HTERT RPE-1 (cell line): ENCODE measurements around the gene EFNA5.

Experiments used
- in situ Hi-C: fragments of 300-500 bp; cut with MboI; formaldehyde crosslinking; loops from 4 replicates; pipeline ENCODE4 v1.14.3; 2020; ENCODE audit warnings: low sequenced_read_pairs

The EFNA5 gene

DNA sequence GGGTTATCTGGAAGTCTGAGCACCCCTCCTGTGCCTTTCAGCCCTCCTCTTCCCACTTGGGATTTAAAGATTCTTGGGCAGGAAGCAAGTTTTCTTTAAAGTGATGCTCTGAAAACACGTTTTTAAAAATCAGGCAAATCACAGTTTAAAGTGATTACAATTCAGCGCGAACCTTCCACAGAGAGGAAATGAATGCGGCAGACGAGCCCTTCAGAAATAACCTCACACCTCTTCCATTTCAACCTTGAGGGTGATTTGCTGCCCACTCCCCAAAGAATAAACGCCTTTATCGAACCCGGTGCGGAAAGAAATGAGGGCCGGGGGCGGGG, 2.3 kb upstream of the EFNA5 start:
- in situ Hi-C loops, result no loop called here

DNA sequence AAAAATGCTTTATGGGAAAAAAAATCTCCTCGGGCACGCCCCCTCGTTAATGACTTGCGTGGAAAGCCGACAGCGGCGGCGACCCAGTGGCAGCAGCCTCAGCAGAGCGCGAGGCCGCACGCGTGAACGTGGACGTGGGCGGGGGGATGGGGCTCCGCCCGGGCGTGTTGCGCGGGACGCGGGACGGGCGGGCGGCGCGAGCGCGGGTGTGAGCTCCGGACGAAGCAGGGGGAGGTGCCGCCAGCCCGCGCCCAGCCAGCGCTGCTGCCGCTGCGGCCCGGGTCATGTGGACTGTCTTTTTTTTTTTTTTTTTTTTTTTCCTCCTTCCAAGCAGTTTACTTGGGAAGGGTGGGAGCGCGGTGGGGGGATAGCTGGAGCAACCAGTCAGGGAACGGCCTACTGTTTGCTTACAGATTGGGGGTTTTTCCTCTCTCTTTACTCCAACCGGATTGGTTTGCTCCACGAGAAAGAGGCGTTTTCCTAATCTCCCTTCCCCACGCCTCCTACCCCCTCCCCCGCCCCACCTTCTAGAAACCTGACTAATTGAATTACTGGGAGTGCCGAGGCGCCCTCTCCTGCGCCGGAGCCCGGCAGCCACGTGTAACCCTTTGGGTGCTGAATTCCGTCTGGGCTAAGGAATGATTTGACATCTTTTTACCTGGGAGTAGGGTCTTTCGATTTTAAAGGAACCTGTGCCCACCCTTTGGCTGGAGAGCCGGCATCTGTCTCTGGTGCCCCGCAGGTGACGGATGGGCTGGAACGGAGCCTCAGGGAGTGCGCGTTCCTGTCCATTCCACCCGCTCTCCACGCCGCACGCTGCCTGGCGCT, 1.7 kb upstream of the EFNA5 start:
- in situ Hi-C loops, result no loop called here

DNA sequence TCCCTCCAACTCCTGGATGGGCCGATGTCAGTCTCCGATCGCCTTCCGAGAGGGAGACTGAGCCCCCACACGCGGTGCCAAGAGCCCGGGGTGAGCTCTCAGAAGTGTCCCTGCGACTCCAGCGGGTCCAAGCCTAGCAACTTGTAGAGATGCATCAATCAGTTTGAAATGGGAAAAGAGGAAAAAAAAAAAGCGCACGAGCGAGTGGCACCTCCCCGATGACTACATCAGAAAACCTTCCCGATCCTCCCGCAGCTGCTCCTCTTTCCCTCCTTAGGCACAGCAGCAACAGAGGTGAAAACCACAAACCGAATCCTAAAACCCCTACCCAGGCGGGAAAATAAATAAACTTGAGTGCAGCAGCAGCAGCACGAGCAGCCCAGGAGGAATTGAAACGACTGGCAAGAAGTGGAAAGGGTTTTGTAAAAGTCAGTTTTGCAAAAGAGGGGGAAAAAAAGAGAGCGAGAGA, 1.0 kb upstream of the EFNA5 start:
- in situ Hi-C loops, result no loop called here

DNA sequence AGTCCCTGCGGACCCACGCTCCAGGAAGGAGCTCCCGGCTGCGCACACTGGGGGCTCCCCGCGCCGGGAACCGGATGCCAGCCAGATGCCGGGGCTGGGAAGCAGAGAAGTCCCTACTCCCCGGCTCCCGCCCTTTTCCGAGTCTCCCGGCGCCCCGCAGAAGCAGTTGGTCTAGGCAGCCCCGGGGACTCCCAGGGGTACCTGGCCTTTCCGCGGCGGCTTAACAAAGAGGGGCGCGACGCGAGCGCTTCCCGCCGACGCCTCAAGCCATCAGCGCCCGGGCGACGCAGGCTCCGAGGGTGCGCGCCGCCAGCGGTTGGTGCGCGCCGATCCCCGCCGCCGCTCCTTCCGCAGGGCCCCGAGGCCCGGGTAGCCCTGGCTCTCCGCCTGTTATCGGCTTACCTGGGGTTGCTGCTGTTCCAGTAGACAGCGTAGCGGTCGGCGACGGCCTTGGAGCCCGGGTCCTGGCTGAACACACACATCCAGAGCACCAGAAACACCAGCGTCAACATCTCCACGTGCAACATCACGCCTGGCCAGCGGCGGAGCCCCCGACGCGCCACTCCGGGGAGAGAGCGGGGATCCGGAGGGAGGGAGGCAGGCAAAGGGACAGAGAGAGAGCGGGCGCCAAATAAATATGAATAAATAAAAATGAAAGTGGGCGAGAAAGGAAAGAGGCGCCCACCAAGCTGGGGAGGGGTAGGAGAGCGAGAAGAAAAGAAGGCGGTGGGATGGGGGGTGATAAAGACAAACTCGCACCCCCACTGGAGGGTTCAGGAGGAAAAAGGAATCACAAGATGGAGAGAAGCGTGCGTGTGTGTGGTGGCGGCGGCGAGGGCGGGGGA, 428 bp downstream of the EFNA5 start:
- in situ Hi-C loops, result no loop called here

DNA sequence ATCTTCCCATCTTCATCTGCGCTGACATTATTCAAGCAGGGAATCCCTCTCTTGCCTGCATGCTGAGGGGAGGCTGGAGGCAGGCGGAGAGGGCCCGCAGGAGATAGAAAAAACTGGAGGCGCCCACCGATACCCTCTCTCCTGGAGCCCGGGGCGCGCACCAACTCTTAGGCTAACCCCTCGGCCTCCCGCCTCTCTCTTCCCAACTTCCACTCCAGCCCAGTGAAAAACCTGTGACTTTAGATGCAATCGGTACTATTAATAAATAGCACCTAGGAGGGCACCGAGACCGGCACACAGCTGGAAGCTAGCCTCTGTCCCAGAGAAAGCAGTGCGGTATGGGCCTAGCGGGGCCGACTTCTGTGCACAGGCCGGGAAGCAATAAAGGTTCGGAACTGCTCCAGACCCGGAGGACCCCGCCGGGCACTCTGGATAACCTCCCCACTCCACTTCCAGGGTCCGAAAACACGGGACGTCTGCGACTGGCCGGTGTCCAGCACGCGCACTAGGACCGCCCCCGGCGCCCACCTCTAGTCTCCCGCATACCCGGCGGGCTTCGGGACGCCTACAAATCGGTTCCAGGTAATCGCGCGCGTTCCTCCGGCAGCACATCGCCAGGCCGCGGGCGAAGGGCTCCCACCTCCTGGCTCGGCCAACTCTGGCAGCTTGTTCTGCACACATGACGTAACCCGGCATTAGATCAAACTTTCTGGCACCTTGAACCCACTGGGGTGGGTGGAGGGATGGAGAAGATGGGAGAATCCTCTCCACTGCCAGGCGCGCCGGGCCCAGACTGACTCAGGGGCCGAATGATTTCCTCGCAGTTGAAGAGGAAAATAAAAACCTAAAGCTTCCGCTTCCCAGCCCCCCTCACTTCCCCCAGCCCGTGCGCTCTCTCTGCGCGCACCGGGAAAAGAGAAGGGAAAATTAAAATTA, 1.4 kb downstream of the EFNA5 start:
- in situ Hi-C loops, result no loop called here

DNA sequence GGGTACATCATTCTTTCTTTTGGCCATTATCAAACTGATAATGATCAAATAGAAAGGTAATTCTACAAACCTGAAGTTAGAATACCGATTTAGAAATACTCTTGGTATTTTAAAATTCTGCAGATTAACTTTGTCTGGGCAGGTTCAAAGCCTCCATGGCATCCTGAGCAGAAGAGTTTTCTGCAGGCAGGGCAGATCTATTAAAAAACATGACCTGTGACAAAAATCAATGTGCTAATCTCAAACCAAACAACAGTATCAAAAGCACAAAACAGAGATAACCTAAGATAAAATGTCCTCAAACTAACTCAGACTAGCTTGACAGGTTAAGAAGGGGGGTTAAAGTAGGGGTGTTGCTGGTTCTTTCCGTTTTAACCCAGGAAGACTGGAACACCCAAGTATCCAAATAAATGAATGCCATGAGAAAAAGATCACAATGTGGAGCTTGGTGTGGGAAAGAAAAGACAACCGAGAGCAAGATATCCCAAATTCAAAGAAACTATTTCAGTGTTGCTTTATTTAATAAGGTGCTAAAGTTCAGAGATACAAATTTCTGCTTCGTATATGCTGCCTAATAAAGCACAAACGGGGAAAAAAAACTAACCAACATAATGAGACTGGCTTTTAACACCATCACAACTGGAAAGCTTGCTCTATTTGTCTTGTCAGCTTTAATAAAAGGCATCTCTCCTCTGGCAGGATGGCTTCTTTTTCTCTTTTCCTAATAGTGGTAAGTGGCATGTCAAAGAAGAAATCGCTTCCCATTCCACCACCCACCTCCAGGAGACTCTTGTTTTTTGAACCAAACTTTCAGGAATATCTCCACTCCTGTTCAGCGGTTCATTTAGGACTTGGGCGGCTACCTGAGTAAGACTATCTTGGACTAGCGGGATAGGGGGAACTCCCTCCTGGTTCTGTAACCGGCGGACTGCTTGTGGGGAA, 2.3 kb downstream of the EFNA5 start:
- in situ Hi-C loops, result no loop called here

DNA sequence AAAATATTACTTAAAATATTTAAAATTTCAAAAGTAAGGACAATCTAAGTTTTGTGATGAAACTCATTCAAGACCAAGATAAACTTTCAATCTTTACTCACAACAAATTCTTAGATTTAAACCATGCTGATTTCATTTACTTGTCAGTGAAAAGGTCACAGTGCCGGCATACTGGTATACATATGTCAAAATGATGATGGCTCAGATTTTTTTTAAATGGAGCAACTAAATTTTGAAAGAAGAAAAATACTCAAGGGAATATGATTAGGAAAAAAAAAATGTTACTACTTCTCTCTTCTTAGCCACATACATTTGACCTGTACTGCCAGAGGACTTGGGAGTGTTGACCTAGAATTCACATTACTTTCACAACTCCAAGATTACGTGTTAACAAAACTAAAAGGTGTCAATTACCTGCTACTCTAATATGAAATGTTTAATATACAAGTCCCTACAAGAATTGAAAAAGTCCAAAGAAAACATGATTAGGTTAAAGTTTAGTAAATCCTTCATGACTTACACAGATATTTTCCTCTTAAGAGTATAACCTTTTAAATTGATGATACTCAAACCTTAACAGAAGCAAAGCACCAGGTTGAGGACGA, 4.6 kb downstream of the EFNA5 start:
- in situ Hi-C loops, result no loop called here

DNA sequence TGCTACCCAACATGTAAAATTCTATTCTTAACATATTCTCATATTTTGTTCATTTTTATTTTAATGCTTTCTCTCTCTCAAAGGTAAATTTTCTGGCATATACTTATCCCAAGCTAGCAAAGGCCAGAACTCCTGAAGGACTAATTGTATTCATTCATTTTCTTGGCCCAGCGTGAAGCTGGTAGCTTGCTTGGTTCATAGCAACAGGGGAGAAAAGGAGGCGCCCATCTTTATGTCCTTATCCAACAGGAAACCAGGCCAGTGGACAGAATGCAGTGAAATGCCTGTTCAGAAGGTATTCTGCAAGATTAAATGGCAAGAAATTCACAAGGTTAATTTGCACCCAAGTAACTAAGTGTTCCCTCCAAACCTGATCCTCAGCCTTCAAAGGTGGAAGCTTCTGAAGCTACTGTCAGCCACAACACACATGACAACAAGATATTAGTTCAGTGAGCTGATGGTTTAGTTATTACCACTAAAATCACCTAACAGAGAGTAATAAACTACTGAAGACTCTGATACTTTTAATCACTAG, 5.6 kb downstream of the EFNA5 start:
- in situ Hi-C loops, result no loop called here

DNA sequence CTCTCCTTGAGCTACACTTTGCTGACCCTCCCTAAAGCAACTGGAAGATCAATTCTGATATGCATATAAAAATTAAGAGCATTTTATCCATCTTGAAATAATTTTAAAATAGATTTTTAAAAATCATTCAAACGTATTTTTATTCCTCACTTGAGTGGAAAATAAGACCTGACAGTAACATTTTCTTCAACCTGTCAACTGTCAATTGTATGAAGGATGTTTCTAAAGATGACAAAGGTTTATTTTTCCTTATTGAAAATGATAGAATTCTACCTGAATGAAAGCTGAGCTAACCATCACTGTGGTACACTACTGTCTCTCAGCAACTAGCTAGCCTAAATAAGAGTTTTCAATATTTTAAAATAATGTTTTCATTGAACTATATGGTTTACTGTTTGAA, 7.0 kb downstream of the EFNA5 start:
- in situ Hi-C loops, result no loop called here

DNA sequence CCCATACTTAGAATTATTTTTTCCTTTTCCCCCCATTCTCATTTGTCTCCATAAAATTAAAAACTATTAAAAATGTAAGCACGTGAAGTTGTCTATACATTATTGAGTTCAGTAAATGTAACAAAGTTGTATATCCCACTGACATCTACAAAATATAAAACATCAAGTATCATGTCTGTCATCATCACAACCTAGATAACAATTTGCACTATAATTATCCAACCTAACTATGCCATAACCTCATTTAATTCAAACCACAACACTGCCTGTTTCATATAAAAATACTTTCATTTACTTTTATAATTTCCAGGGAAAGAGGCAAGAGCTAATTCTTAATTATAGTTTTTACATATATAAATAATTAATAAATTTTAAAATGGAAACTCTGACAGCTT, 9.1 kb downstream of the EFNA5 start:
- in situ Hi-C loops, result no loop called here

DNA sequence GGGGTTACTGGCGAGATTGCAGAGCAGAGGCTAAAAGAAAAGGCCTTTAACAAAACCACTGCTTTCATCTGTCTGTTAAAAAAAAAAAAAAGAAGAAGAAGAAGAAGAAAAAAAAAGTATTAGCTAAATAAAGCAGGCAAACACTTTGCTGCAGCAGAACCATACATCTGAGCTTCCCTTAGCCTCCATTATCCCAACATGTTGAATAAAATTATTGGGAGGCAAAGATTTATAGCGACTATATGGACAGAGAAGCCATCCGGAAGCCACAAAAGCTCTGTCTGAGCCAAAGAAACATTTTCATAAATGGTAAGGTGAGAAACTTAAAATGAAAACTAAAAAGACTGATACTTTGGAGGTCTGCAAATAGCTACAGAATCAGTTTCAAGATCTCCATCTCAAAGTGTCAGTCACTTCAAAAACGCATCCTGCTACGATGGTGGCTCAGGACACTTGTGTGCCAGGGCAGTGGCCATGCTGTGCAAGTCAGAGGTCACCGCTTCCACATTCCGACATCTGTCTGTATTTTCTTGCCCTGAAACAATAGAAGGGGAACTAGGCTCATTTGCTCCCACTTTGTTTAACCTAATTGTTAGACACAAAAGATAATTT, 9.6 kb downstream of the EFNA5 start:
- in situ Hi-C loops, result no loop called here

DNA sequence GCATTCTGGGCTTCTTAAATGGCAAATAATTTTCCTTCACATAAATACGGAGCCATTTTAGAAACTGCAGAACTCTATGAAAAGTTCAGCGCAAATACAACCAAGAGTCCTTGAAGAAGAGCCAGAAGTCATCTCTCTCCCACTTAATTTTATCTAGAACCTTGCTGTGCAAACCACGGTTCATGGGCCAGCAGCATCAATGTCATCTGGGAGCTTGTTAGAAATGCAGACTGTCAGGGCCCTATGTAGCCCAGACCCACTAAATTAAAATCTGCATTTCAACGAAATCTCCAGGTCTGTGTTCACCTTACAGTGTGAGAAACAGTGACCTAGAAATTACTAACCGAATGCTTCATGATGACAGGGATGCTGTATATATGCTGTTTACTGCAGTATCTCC, 12.2 kb downstream of the EFNA5 start:
- in situ Hi-C loops, result no loop called here

DNA sequence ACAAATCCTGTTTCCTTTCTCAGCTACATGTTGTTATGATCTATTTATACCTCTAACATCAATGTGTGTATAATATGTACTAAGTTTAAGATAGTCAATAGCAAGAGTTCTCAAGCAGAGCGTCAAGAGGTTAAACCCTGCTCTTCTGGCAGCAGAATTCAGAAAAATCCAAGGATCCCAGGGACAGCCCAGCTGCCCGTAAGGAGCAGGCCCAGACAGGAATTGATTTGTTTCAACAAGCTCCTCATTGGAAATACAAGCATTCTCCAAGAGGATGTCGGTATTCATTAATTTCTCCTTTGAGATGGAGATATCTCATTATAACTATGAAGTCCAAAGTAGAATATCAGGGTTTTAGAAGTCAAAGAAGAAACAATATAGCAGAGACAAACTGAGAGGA, 14.9 kb downstream of the EFNA5 start:
- in situ Hi-C loops, result no loop called here

DNA sequence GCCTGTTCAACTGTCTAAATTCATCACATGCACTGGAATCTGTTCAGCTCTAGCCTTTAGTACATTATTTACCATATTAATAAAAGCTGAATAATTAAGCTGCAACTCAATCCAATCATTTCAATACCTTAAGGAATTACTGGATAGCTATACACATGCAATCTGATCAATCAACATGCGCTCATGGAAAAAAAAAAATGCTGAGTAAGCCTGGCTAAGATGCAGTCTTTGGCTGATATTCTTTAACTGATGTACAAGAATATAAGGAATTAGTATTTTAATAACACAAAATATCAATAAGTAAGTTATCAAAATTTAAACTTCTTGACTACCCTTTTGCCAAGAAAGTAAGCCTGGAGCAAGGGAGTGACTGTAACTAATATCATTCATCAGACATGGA, 15.9 kb downstream of the EFNA5 start:
- in situ Hi-C loops, result no loop called here

DNA sequence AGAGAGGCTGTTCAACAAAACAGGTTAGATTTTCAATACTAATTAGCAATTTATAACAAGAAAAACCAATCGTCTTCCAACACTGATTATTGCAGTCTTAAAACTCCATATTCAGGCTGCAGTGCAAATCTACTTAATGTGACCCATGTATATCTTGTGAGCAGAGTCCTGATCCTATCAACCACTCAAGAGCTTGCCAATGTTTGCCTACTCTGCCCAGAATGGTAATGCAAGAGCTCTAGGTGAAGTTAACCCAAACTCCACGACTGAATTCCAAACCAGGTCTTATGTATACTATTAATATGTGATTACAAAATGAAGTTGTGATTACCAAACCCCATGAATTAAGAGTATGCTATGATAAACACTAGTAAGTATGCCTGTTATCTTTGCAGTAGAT, 17.1 kb downstream of the EFNA5 start:
- in situ Hi-C loops, result no loop called here

DNA sequence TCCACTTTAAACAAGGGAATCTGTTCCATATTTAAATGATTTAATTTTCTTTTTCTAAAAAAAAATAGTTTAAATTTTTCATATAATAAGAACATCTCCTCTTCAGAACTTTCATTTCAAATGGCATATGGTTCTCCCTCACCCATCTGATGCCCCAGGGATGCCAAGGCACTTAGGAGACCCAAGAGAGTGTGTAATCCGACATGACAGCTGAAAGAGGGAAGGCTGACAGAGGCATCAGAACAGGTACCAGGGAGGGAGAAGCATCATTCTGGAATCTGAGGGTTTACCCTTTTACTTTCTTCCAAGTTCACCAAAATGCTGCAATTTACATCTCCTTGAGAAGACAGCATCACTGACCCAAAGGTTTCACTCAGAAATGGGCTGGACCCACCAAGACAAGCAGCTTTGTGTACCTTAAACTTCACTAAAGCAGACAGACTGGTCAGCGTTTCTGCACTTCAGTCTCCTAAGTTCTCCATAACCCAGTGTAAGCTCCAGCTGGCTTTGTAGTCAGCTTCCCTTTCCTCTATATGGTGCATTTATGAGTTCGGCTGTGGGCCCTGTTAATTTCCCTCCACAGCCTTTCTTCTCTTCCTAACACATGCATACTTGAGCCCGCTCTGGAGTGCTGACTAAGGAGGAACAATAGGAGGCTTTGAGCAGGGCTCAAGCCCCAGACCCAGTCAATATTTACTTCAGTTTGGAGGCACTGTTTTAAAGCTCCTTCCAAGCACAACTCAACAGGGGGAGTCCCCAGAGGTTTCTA, 17.7 kb downstream of the EFNA5 start:
- in situ Hi-C loops, result no loop called here

DNA sequence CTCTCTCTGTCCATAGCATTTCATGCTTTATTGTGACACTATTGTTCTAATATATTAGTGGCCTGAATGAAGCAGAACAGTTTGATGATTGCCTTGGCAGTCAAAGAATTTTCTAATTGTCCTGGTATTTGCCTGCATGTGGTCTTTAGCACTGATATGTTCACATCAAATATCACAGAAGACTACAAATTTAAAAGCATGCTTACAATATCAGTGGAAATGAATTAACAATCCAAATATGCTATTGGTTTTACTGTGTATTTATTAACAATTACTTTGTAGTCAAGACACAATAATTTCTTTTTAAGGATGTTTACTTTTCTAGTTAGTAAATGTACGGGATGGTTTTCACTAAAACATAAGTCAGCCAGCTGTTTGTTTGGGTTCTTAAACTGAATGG, 18.3 kb downstream of the EFNA5 start:
- in situ Hi-C loops, result no loop called here

DNA sequence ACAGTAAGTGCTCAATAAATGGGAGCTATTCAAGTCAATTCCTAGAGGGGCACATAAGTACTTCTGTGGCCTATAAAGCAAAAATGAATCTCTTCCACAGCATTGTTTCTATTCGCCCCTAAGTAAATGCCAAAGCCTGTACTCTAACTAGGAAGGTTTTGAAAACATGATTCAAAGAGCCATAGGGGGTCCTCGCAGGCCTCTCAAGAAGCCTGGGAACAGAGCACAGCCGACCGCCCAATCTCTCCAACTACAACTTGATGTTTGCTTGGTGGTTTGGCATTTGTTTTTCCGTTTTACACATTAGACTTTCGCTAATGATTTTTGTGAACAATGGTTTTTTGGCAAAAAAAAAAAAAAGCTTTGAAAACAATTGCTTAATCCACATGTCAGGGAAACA, 19.4 kb downstream of the EFNA5 start:
- in situ Hi-C loops, result no loop called here
